HCT116 (cell line): ENCODE measurements around the gene TLE4.

Experiments used
- EZH2phosphoT487 ChIP-seq: fragments of 200-600 bp; IDR thresholded peaks from 2 replicates; pipeline ENCODE4 v1.6.1; 2018; ENCODE audit warnings: antibody characterized with exemption, borderline replicate concordance
- POLR2A ChIP-seq: IDR thresholded peaks from 2 replicates; pipeline ENCODE4 v1.7.0; 2011; ENCODE audit warnings: borderline replicate concordance; ENCODE audit not compliant: insufficient read depth, insufficient read length; ENCODE audit errors: extremely low read depth
- POLR2AphosphoS5 ChIP-seq: IDR thresholded peaks from 2 replicates; pipeline ENCODE4 v1.6.1; 2011; ENCODE audit warnings: mild to moderate bottlenecking, low read depth, low read length, moderate library complexity
- SIN3A ChIP-seq: IDR thresholded peaks from 2 replicates; pipeline ENCODE4 v1.6.1; 2012; ENCODE audit warnings: low read depth
- YY1 ChIP-seq: IDR thresholded peaks from 2 replicates; pipeline ENCODE4 v1.6.1; 2011; ENCODE audit warnings: low read length, low read depth, moderate library complexity, mild to moderate bottlenecking; ENCODE audit not compliant: insufficient replicate concordance; ENCODE audit errors: extremely low read depth
- ZFX ChIP-seq: fragments of 450-650 bp; IDR thresholded peaks from 2 replicates; pipeline ENCODE4 v1.6.1; 2017
- TF ChIP-seq, protein P1 (sequence below), 3 experiments: fragments of 200-600 bp in 1 of 3; sonication (generic) in 1 of 3; IDR thresholded peaks in 2 of 3; conservative IDR thresholded peaks in 1 of 3; 2 replicates each; pipeline ENCODE4 v1.5.1; 2012 to 2017; ENCODE audit warnings: low read depth in 2 of 3, low read length in 2 of 3, antibody characterized with exemption in 1 of 3, borderline replicate concordance in 1 of 3, control low read depth in 1 of 3, mild to moderate bottlenecking in 1 of 3, mixed read lengths in 1 of 3, mixed run types in 1 of 3, moderate library complexity in 1 of 3; ENCODE audit not compliant: insufficient read depth in 1 of 3

DNA sequence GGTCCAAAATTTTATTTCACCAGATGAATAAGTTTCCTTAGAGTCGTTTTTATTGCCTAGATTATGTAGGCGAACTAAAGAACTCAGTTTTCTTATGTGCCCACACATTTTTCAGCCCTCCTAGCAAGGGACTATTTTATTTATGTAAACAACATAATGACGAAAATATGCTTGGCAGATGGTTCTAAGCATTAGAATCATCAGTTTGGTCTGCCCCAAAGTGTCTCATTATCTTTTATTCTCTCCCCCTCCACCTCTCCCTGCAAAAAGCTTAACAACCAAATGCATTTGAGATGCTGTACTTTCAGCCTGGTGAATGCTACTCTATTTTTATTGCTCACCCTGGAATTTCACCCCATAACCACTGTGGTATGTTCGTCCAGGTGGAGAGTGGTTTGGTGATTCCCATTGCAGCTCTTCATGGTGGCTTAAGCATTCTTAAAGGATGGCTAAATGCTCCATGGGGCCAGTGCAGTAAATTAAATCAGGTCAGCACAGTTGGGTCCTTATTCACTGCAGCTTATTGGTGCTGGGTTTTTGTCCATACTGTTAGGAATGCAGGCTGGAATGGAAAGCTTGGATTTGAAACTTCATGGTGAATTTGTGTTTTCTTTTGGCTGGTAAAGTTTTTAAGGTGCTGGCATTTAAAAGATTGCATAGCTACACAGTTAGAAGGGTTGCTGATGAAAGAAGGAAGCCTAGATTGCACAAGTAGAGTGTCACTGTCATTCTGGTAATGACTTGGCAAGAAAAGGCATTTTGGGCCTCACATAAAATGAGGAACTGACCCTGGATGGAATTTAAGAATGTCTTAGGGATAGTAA lies 39.2 kb downstream of the TLE4 start:
- no peak for TF ChIP-seq ZFX
- TF ChIP-seq SIN3A, result no peak
- TF ChIP-seq, protein P1, sequence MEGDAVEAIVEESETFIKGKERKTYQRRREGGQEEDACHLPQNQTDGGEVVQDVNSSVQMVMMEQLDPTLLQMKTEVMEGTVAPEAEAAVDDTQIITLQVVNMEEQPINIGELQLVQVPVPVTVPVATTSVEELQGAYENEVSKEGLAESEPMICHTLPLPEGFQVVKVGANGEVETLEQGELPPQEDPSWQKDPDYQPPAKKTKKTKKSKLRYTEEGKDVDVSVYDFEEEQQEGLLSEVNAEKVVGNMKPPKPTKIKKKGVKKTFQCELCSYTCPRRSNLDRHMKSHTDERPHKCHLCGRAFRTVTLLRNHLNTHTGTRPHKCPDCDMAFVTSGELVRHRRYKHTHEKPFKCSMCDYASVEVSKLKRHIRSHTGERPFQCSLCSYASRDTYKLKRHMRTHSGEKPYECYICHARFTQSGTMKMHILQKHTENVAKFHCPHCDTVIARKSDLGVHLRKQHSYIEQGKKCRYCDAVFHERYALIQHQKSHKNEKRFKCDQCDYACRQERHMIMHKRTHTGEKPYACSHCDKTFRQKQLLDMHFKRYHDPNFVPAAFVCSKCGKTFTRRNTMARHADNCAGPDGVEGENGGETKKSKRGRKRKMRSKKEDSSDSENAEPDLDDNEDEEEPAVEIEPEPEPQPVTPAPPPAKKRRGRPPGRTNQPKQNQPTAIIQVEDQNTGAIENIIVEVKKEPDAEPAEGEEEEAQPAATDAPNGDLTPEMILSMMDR (IDR thresholded peaks at IDR 0.05 in 2 of 3, conservative IDR thresholded peaks at IDR 0.05 in 1 of 3; ENCODE audit: borderline replicate concordance in 1 of 3, insufficient read depth in 1 of 3, low read depth in 2 of 3, low read length in 2 of 3), result no peak
- TF ChIP-seq YY1, result no peak
- no peak for TF ChIP-seq EZH2phosphoT487
- no peak for TF ChIP-seq POLR2A
- TF ChIP-seq POLR2AphosphoS5, result no peak
